HG02610 (cell line): ENCODE results near the gene KLHDC7B.

Experiments used
- ATAC-seq: cut with Tn5 transposase; IDR thresholded peaks from one replicate; pipeline ENCODE4 v1.9.1; 2021; ENCODE audit warnings: mild to moderate bottlenecking, moderate library complexity; ENCODE audit not compliant: unreplicated experiment

KLHDC7B gene

GRCh38 chr22:50545522-50546325, at the start of gene KLHDC7B:
Gene KLHDC7B, plus strand, starts transcription at chr22:50545899. Its CDS starts 345 bp downstream, at chr22:50546244.
- no peak for ATAC-seq

- ATAC-seq = no peak
These were observed 48.6 kb upstream of the KLHDC7B start for GRCh38 chr22:50497093-50497492.

GRCh38 chr22:50498322-50498890, 47.3 kb upstream of the KLHDC7B start:
- ATAC-seq = no peak

- ATAC-seq = no peak
These were observed 45.2 kb upstream of the KLHDC7B start for GRCh38 chr22:50500452-50500851.

- ATAC-seq = no peak
These were observed 43.6 kb upstream of the KLHDC7B start for GRCh38 chr22:50502096-50502495.

- no peak for ATAC-seq
These were observed 42.8 kb upstream of the KLHDC7B start for GRCh38 chr22:50502628-50503474.

- no peak for ATAC-seq
These were observed 42.1 kb upstream of the KLHDC7B start for GRCh38 chr22:50503475-50504145.

- ATAC-seq = no peak
These were observed 41.1 kb upstream of the KLHDC7B start for GRCh38 chr22:50504369-50505211.

- no peak for ATAC-seq
These were observed 40.4 kb upstream of the KLHDC7B start for GRCh38 chr22:50505276-50505775.

- no peak for ATAC-seq
These were observed 39.7 kb upstream of the KLHDC7B start for GRCh38 chr22:50505776-50506610.

- ATAC-seq = no peak
These were observed 38.9 kb upstream of the KLHDC7B start for GRCh38 chr22:50506611-50507420.

- peak; percentile 65 for ATAC-seq
These were observed 38.2 kb upstream of the KLHDC7B start, which contains the start of gene LMF2 for GRCh38 chr22:50507421-50507990. Gene LMF2, minus strand, starts transcription at chr22:50507702. Its CDS starts 27 bp downstream, at chr22:50507675.

- peak; percentile 63 for ATAC-seq
These were observed 37.5 kb upstream of the KLHDC7B start, which contains the start of gene NCAPH2 for GRCh38 chr22:50507991-50508884. Gene NCAPH2, plus strand, starts transcription at chr22:50508224. Its CDS starts 114 bp downstream, at chr22:50508338.

- no peak for ATAC-seq
These were observed 36.8 kb upstream of the KLHDC7B start for GRCh38 chr22:50508897-50509296.

- ATAC-seq = no peak
These were observed 32.5 kb upstream of the KLHDC7B start for GRCh38 chr22:50513175-50513574.

GRCh38 chr22:50516068-50516467, 29.6 kb upstream of the KLHDC7B start:
- no peak for ATAC-seq

GRCh38 chr22:50516891-50517290, 28.8 kb upstream of the KLHDC7B start:
- no peak for ATAC-seq
